Stomach (tissue), 4 donors: ENCODE measurements around the gene ITPRID2.

Source experiments
- CTCF ChIP-seq, 7 experiments: fragments of 450-650 bp in 4 of 7; fragments of 200-600 bp in 3 of 7; sonication (generic) in 3 of 7; IDR thresholded peaks; one replicate each; pipeline ENCODE4 v1.5.1; 2016 to 2019; ENCODE audit warnings: antibody characterized with exemption in 7 of 7, control low read depth in 2 of 7, mild to moderate bottlenecking in 1 of 7
- POLR2AphosphoS5 ChIP-seq, 3 donors: sonication (generic); formaldehyde crosslinking; IDR thresholded peaks; one replicate each; pipeline ENCODE4 v1.6.1; 2016; ENCODE audit warnings: antibody characterized with exemption in 3 of 3

GRCh38 chr2:181949047-181949446, 57.5 kb downstream of the ITPRID2 start:
- TF ChIP-seq POLR2AphosphoS5 (IDR thresholded peaks at IDR 0.05) (no peak), CTCF (IDR thresholded peaks at IDR 0.05) (no peak)
